MM.1S (cell line): ENCODE results near the gene FRMD4B.

Source experiments
- DNase-seq: peaks from one replicate; pipeline ENCODE4 v3.0.0-alpha.2; 2015
- H2AFZ ChIP-seq: fragments of 300-600 bp; sonication (generic); 2 replicates; pipeline ENCODE4 v1.6.0; 2016; ENCODE audit warnings: antibody characterized with exemption, low read length
- H3F3A ChIP-seq: fragments of 300-600 bp; sonication (generic); 2 replicates; pipeline ENCODE4 v1.6.1; 2016; ENCODE audit warnings: mild to moderate bottlenecking, antibody characterized with exemption, low read length, moderate library complexity, mixed read lengths; ENCODE audit not compliant: insufficient read depth
- H3K27ac ChIP-seq: fragments of 300-600 bp; sonication (generic); 2 replicates; pipeline ENCODE4 v1.5.1; 2016; ENCODE audit warnings: mild to moderate bottlenecking, low read length
- H3K27me3 ChIP-seq: fragments of 300-600 bp; sonication (generic); replicated peaks from 2 replicates; pipeline ENCODE4 v1.6.0; 2016; ENCODE audit warnings: low read length; ENCODE audit not compliant: insufficient read depth
- H3K36me3 ChIP-seq: fragments of 300-600 bp; sonication (generic); replicated peaks from 2 replicates; pipeline ENCODE4 v1.6.1; 2016; ENCODE audit warnings: mild to moderate bottlenecking, low read length, mixed read lengths; ENCODE audit not compliant: insufficient read depth
- H3K4me1 ChIP-seq: fragments of 300-600 bp; sonication (generic); 2 replicates; pipeline ENCODE4 v1.6.1; 2016; ENCODE audit warnings: low read length, mixed read lengths
- H3K4me2 ChIP-seq: fragments of 300-600 bp; sonication (generic); 2 replicates; pipeline ENCODE4 v1.6.0; 2016; ENCODE audit warnings: low read depth, low read length
- H3K4me3 ChIP-seq: fragments of 300-600 bp; sonication (generic); 2 replicates; pipeline ENCODE4 v1.5.1; 2016; ENCODE audit warnings: low read length, mixed read lengths
- H3K79me2 ChIP-seq: fragments of 300-600 bp; sonication (generic); 2 replicates; pipeline ENCODE4 v1.6.1; 2016; ENCODE audit warnings: mixed run types, low read length, mixed read lengths
- H3K9ac ChIP-seq: fragments of 300-600 bp; sonication (generic); 2 replicates; pipeline ENCODE4 v1.6.1; 2016; ENCODE audit warnings: low read length, mixed read lengths
- H3K9me2 ChIP-seq: fragments of 300-600 bp; sonication (generic); replicated peaks from 2 replicates; pipeline ENCODE4 v1.6.1; 2016; ENCODE audit warnings: mild to moderate bottlenecking, low read length, mixed read lengths; ENCODE audit not compliant: insufficient read depth
- H3K9me3 ChIP-seq: fragments of 300-600 bp; sonication (generic); replicated peaks from 2 replicates; pipeline ENCODE4 v1.6.1; 2016; ENCODE audit warnings: mild to moderate bottlenecking, low read length, mixed read lengths; ENCODE audit not compliant: insufficient read depth
- H4K20me1 ChIP-seq: fragments of 300-600 bp; sonication (generic); 2 replicates; pipeline ENCODE4 v1.6.1; 2016; ENCODE audit warnings: mild to moderate bottlenecking, low read length, moderate library complexity, mixed read lengths; ENCODE audit not compliant: insufficient read depth
- CTCF ChIP-seq: fragments of 300-600 bp; sonication (generic); IDR thresholded peaks from 2 replicates; pipeline ENCODE4 v1.5.1; 2016; ENCODE audit warnings: antibody characterized with exemption, low read length, mixed read lengths
- EZH2 ChIP-seq: fragments of 300-600 bp; sonication (generic); optimal IDR thresholded peaks from 2 replicates; pipeline ENCODE3; 2017; ENCODE audit warnings: low read depth, mild to moderate bottlenecking, antibody characterized with exemption, low read length, mixed read lengths
- EZH2phosphoT487 ChIP-seq: fragments of 300-600 bp; sonication (generic); IDR thresholded peaks from 2 replicates; pipeline ENCODE4 v1.6.1; 2018; ENCODE audit warnings: antibody characterized with exemption, low read length

FRMD4B gene

DNA sequence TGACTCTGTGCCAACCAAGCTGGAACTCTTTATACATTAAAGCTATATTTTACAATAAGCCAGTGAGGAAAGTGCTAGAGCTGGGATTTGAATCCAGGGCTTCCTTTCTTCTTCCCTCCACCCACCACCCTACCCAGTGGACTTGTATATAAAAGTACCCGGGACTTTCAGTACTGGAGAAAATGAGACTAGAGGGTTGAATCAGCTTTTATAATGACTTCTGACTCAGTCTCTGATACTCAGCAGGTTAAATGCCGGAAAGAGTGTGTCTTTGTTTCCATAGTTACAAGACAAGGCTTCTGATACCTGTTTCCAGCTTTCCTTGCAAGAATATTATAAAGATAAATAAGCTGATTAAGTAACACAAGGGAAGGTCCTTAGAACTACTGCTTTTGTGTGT lies 80.9 kb downstream of the FRMD4B start:
- H3K4me1 ChIP-seq = peaks cover 4% of the 10 kb centered on the region
- no peak overlapping the region for H3K27ac ChIP-seq
- no peaks in the 10 kb centered on the region for H3K9me2 ChIP-seq
- H3K4me3 ChIP-seq = no peak overlapping the region
- no peak overlapping the region for H3K4me2 ChIP-seq
- no peaks in the 10 kb centered on the region for H3K9me3 ChIP-seq
- TF ChIP-seq CTCF (no peak), EZH2 (no peak), EZH2phosphoT487 (no peak)
- no peak for DNase-seq
- H4K20me1 ChIP-seq = no peaks in the 10 kb centered on the region
- no peaks in the 10 kb centered on the region for H3F3A ChIP-seq
- no peak overlapping the region for H3K9ac ChIP-seq
- H3K79me2 ChIP-seq = no peaks in the 10 kb centered on the region
- no peaks in the 10 kb centered on the region for H3K36me3 ChIP-seq
- no peak overlapping the region for H2AFZ ChIP-seq
- no peaks in the 10 kb centered on the region for H3K27me3 ChIP-seq

DNA sequence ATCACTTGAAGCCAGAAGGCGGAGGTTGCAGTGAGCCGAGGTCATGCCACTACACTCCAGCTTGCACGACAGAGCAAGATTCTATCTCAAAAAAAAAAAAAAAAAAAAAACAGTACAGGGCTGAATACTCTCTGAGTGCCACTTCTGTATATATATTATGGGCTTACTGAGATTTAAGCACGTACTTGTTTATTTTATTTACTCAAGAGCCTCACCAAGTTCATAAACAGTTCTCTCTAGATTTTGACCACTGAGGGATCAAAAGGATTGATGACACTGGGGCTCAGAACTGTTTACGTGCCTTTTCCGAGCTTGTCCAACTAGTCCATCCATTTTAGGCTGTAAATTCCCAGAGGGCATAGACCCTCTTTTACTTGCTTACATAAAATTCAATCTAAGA lies 81.5 kb downstream of the FRMD4B start:
- no peaks in the 10 kb centered on the region for H4K20me1 ChIP-seq
- H2AFZ ChIP-seq = no peak overlapping the region
- H3K79me2 ChIP-seq = no peaks in the 10 kb centered on the region
- H3K9me3 ChIP-seq = no peaks in the 10 kb centered on the region
- no peaks in the 10 kb centered on the region for H3K27me3 ChIP-seq
- no peak overlapping the region for H3K27ac ChIP-seq
- H3K4me2 ChIP-seq = no peak overlapping the region
- H3K9ac ChIP-seq = no peak overlapping the region
- no peak overlapping the region for H3K4me3 ChIP-seq
- TF ChIP-seq EZH2phosphoT487 = no peak
- no peak for TF ChIP-seq EZH2
- TF ChIP-seq CTCF = no peak
- H3K9me2 ChIP-seq = no peaks in the 10 kb centered on the region
- H3F3A ChIP-seq = no peaks in the 10 kb centered on the region
- no peaks in the 10 kb centered on the region for H3K36me3 ChIP-seq
- H3K4me1 ChIP-seq = peaks cover 4% of the 10 kb centered on the region
- DNase-seq = no peak

- Histone ChIP-seq H3K4me1 (no peaks in the 10 kb centered on the region), H3K9me2 (no peaks in the 10 kb centered on the region), H3K27ac (no peak overlapping the region), H4K20me1 (no peaks in the 10 kb centered on the region), H3K4me2 (no peak overlapping the region), H2AFZ (no peak overlapping the region), H3K9me3 (no peaks in the 10 kb centered on the region), H3K9ac (no peak overlapping the region), H3F3A (no peaks in the 10 kb centered on the region), H3K79me2 (no peaks in the 10 kb centered on the region), H3K4me3 (no peak overlapping the region), H3K27me3 (no peaks in the 10 kb centered on the region), H3K36me3 (no peaks in the 10 kb centered on the region)
- TF ChIP-seq EZH2 (no peak), EZH2phosphoT487 (no peak), CTCF (no peak)
- no peak for DNase-seq
Measured at GRCh38 chr3:69300296-69300695, 85.6 kb downstream of the FRMD4B start.
